ENCODE results near the gene FAF1. TPM values are rescaled to one million over a fixed set of nuclear protein-coding genes. Genes with fewer than 3 reads are reported as not detected.

Gene FAF1
- total and polyA plus RNA-seq, 2 of the 8 experiments (the other 6 are each of a cell fraction or from before 2014, with no cell fraction given), result 10.8 to 65.9 TPM

GRCh38 chr1:50829014-50829958 is 130.8 kb downstream of the FAF1 start:
- CTCF ChIA-PET (ENCODE audit: partially characterized antibody), result interaction anchor here (0.6 kb wide), 1 partner anchor 21 kb away, joined by 4 read pairs; no protein-coding TSS in a partner anchor
- H3K79me2 ChIP-seq (ENCODE audit: control insufficient read depth in 1 of 2, insufficient read depth in 2 of 2, low read length in 2 of 2), result 0 out of 4 replicates have a peak, but pooled peaks cover 0 to 10% of the 10 kb centered on the region in 2 experiments
- DNase-seq (ENCODE audit: low read depth in 1 of 2, low spot score in 2 of 2), result no peak
- H3K79me1 ChIP-seq (ENCODE audit: low read depth, low read length), result no peaks in the 10 kb centered on the region
- no peaks in the 10 kb centered on the region for H3K4me1 ChIP-seq (replicated peaks in 1 of 4; ENCODE audit: control insufficient read depth in 3 of 4, insufficient read depth in 4 of 4, low read length in 3 of 4)
- no peak overlapping the region for H2BK5ac ChIP-seq (ENCODE audit: low read depth, low read length)
- H3K4me2 ChIP-seq (ENCODE audit: insufficient read depth in 1 of 2, low read depth in 2 of 2, low read length in 2 of 2), result no peak overlapping the region
- no peak overlapping the region for H2AFZ ChIP-seq (ENCODE audit: low read length)
- H3K14ac ChIP-seq (ENCODE audit: insufficient read length), result no peak overlapping the region
- no peak overlapping the region for H3K23ac ChIP-seq (ENCODE audit: insufficient read length)
- no peak overlapping the region for H4K5ac ChIP-seq (ENCODE audit: insufficient read length, low read depth, low read length)
- no peak overlapping the region for H3K56ac ChIP-seq (replicated peaks; ENCODE audit: insufficient read length, low read depth, low read length)
- H3K36me3 ChIP-seq (ENCODE audit: control insufficient read depth in 2 of 4, insufficient read depth in 4 of 4, low read length in 3 of 4), result no peaks in the 10 kb centered on the region
- H3K9ac ChIP-seq (replicated peaks in 1 of 4; ENCODE audit: extremely low read depth in 1 of 4, low read depth in 3 of 4, low read length in 3 of 4), result no peak overlapping the region
- no peak overlapping the region for H2AK5ac ChIP-seq (ENCODE audit: low read depth, low read length)
- H3K27me3 ChIP-seq (replicated peaks in 1 of 4; ENCODE audit: control insufficient read depth in 3 of 4, extremely low read depth in 1 of 4, insufficient read depth in 3 of 4, low read length in 3 of 4), result no peaks in the 10 kb centered on the region
- no peak overlapping the region for H4K91ac ChIP-seq (replicated peaks; ENCODE audit: insufficient read length, low read length)
- no peak overlapping the region for H2BK12ac ChIP-seq (ENCODE audit: low read depth, low read length)
- 100% methylated on average over 1 of the region's 1 CpG; no CpG with 5 or more reads in 1 of the 2 experiments for WGBS, 2 experiments (ENCODE audit: extremely low coverage in 1 of 2, insufficient coverage in 1 of 2, insufficient read length in 1 of 2, insufficient replicate concordance in 2 of 2, low coverage in 1 of 2, low lambda C conversion rate in 2 of 2, missing lambda C conversion rate in 1 of 2)
- no peak for TF ChIP-seq USF2 (IDR thresholded peaks at IDR 0.05; ENCODE audit: low read length)
- no peak overlapping the region for H3K4ac ChIP-seq (replicated peaks; ENCODE audit: insufficient read length, low read depth, low read length)
- POLR2A ChIA-PET (ENCODE audit: partially characterized antibody), result no interaction called here
- no peak overlapping the region for H3K27ac ChIP-seq (ENCODE audit: low read depth, low read length)
- peaks cover 2 to 11% of the 10 kb centered on the region in 2 experiments; a peak in 3 of 4 replicates for H3K9me3 ChIP-seq (ENCODE audit: insufficient read depth in 2 of 2, low read depth in 1 of 2, low read length in 1 of 2)
- no peak for FAIRE-seq
- no peaks in the 10 kb centered on the region for H3K23me2 ChIP-seq (ENCODE audit: low read depth, low read length)
- no peaks in the 10 kb centered on the region for H4K20me1 ChIP-seq (replicated peaks in 1 of 2; ENCODE audit: control insufficient read depth in 1 of 2, insufficient read depth in 2 of 2, low read length in 2 of 2)
- no peak overlapping the region for H2BK15ac ChIP-seq (ENCODE audit: low read length)
- H2BK120ac ChIP-seq (replicated peaks; ENCODE audit: low read depth, low read length), result no peak overlapping the region
- no peak overlapping the region for H3K4me3 ChIP-seq (ENCODE audit: extremely low read depth in 1 of 4, insufficient read depth in 2 of 4, low read depth in 3 of 4, low read length in 4 of 4)
- no peak overlapping the region for H3K18ac ChIP-seq (ENCODE audit: extremely low read depth, low read length)
- no peak overlapping the region for H4K8ac ChIP-seq (ENCODE audit: extremely low read depth, insufficient read depth, low read length)
- H2BK20ac ChIP-seq (ENCODE audit: low read length), result no peak overlapping the region

Data from H1 (cell line).